Spleen (tissue), 7 donors: Measurements from ENCODE around the gene TRIM33.

Source experiments
- CTCF ChIP-seq, 11 experiments: fragments of 200-600 bp in 7 of 11; fragments of 450-650 bp in 4 of 11; sonication (generic) in 4 of 11; IDR thresholded peaks in 8 of 11; conservative IDR thresholded peaks in 3 of 11; 1 replicate in 7 of 11; 2 replicates in 4 of 11; pipeline versions ENCODE4 v1.4.0 to v1.8.0; 2016 to 2021; ENCODE audit warnings: antibody characterized with exemption in 11 of 11, inconsistent platforms in 4 of 11, mild to moderate bottlenecking in 1 of 11
- POLR2A ChIP-seq, 3 donors: fragments of 450-650 bp; IDR thresholded peaks; one replicate each; pipeline ENCODE4 v1.5.1; 2017; ENCODE audit warnings: antibody characterized with exemption in 3 of 3, mild to moderate bottlenecking in 1 of 3
- POLR2AphosphoS5 ChIP-seq, 3 donors: sonication (generic); formaldehyde crosslinking; IDR thresholded peaks; one replicate each; pipeline ENCODE4 v1.5.1; 2017; ENCODE audit warnings: antibody characterized with exemption in 3 of 3
- donor health status: DM: no; HTN: no; CAD: no; lungs with moderate emphysema.
- donor health status: DM: no; HTN: no; CAD: no.
- donor health status: DM: no; HTN: no; CAD: no.

GRCh38 chr1:114507513-114507912 lies 3.5 kb downstream of the TRIM33 start:
- TF ChIP-seq CTCF (IDR thresholded peaks at IDR 0.05 in 8 of 11, conservative IDR thresholded peaks at IDR 0.05 in 3 of 11) (no peak), POLR2AphosphoS5 (IDR thresholded peaks at IDR 0.05) (no peak), POLR2A (IDR thresholded peaks at IDR 0.05) (no peak)
